NT2/D1 (cell line): Measurements from ENCODE around the gene MED14.

Experiments
- YY1 ChIP-seq: IDR thresholded peaks from 2 replicates; pipeline ENCODE4 v1.6.1; 2011; ENCODE audit not compliant: insufficient read length, insufficient read depth
- ZNF274 ChIP-seq: IDR thresholded peaks from 2 replicates; pipeline ENCODE4 v1.6.1; 2011; ENCODE audit warnings: mild to moderate bottlenecking, low read depth, low read length

GRCh38 chrX:40684092-40684491, 51.2 kb downstream of the MED14 start:
- TF ChIP-seq ZNF274: no peak
- no peak for TF ChIP-seq YY1
